ENCODE measurements around the gene FAM217B.
"Not testable (repeated sequence)": the region's sequence is repeated elsewhere in the genome, so short reads cannot be mapped to it uniquely, and the experiment has no call there.

FAM217B gene

GRCh38 chr20:59949911-59950310 is 9.7 kb downstream of the FAM217B start:
- no peak overlapping the region for H3K4me3 ChIP-seq (ENCODE audit: control insufficient read depth, low read depth, low read length)
- TF ChIP-seq CTCF (conservative IDR thresholded peaks at IDR 0.05; ENCODE audit: control insufficient read depth, insufficient read depth, low read depth, low read length) = no peak

GRCh38 chr20:59954718-59955117 is 14.5 kb downstream of the FAM217B start:
- H3K4me3 ChIP-seq (ENCODE audit: control insufficient read depth, low read depth, low read length) = no peak overlapping the region
- no peak for DNase-seq (ENCODE audit: low read depth)
- no peak for TF ChIP-seq CTCF (conservative IDR thresholded peaks at IDR 0.05; ENCODE audit: control insufficient read depth, insufficient read depth, low read depth, low read length)

More at GRCh38 chr20:59949911-59950310, 9.7 kb downstream of the FAM217B start:
- no peak for DNase-seq (ENCODE audit: low read depth)

GRCh38 chr20:59955131-59955796 is 15.1 kb downstream of the FAM217B start:
- DNase-seq (ENCODE audit: low read depth) = peak; percentile 8
- peak; percentile 10 for TF ChIP-seq CTCF (conservative IDR thresholded peaks at IDR 0.05; ENCODE audit: control insufficient read depth, insufficient read depth, low read depth, low read length)
- H3K4me3 ChIP-seq (ENCODE audit: control insufficient read depth, low read depth, low read length) = no peak overlapping the region

GRCh38 chr20:59957568-59957967 is 17.4 kb downstream of the FAM217B start:
- H3K4me3 ChIP-seq (ENCODE audit: control insufficient read depth, low read depth, low read length); DNase-seq (ENCODE audit: low read depth): not testable (repeated sequence)

GRCh38 chr20:59958123-59958522 is 17.9 kb downstream of the FAM217B start, which contains the start of gene CDH26:
TSS of gene CDH26 (plus strand) at chr20:59958423. CDS start at chr20:59958727, 304 bp downstream.
- no peak for TF ChIP-seq CTCF (conservative IDR thresholded peaks at IDR 0.05; ENCODE audit: control insufficient read depth, insufficient read depth, low read depth, low read length)
- DNase-seq (ENCODE audit: low read depth) = no peak
- H3K4me3 ChIP-seq (ENCODE audit: control insufficient read depth, low read depth, low read length) = no peak within 1 kb of the TSS

- H3K4me3 ChIP-seq (ENCODE audit: control insufficient read depth, low read depth, low read length) = no peak overlapping the region
- DNase-seq (ENCODE audit: low read depth) = no peak
- no peak for TF ChIP-seq CTCF (conservative IDR thresholded peaks at IDR 0.05; ENCODE audit: control insufficient read depth, insufficient read depth, low read depth, low read length)
These were observed 18.4 kb downstream of the FAM217B start for GRCh38 chr20:59958626-59959025.

- no peak for DNase-seq (ENCODE audit: low read depth)
- H3K4me3 ChIP-seq (ENCODE audit: control insufficient read depth, low read depth, low read length) = no peak overlapping the region
- no peak for TF ChIP-seq CTCF (conservative IDR thresholded peaks at IDR 0.05; ENCODE audit: control insufficient read depth, insufficient read depth, low read depth, low read length)
These were observed 21.2 kb downstream of the FAM217B start for GRCh38 chr20:59961423-59961822.

All from fibroblast of mammary gland (primary cell).